HepG2 (cell line): Measurements from ENCODE around the gene CD300C. TPM values are rescaled to one million over a fixed set of nuclear protein-coding genes. Genes with fewer than 3 reads are reported as not detected.

Experiments used
- ATAC-seq: fragments of 200-7000 bp; cut with Tn5 transposase; 3 replicates; pipeline ENCODE4 v1.9.1; 2020; ENCODE audit warnings: mild to moderate bottlenecking, moderate library complexity
- BruUV-seq: library from RNA; stranded (reverse); fragments of 400-500 nt; replicated peaks from 2 replicates; lab custom pipeline; 2021; lab: Mats Ljungman, UMichigan
- CTCF ChIA-PET: fragments of 300-600 bp; formaldehyde crosslinking; extraction: SDS; loops from one replicate; lab custom pipeline; 2021; ENCODE audit warnings: low total read pairs, inconsistent platforms, low intra/inter-chr PET ratio; lab: Yijun Ruan, JAX
- POLR2A ChIA-PET: fragments of 350-600 bp; sonication (Branson Sonifier 250); formaldehyde crosslinking; loops from one replicate; lab custom pipeline; 2020; ENCODE audit warnings: antibody characterized with exemption, inconsistent platforms; lab: Yijun Ruan, JAX
- DNase-seq: peaks from one replicate; pipeline ENCODE4 v3.0.0-alpha.2; 2015; ENCODE audit warnings: low spot score
- FAIRE-seq: peaks from 3 replicates; lab custom pipeline; 2011; peaks lifted over from hg19 to GRCh38; lab: Jason Lieb, UNC
- H2AFZ ChIP-seq: one replicate; pipeline ENCODE4 v1.6.1; 2011; ENCODE audit warnings: low read length, inconsistent platforms
- H3K27ac ChIP-seq: fragments of 300-600 bp; 3 replicates; pipeline ENCODE4 v1.8.0; 2011; ENCODE audit warnings: mixed run types, mild to moderate bottlenecking, mixed read lengths, low read length, inconsistent platforms; ENCODE audit not compliant: insufficient read depth; ENCODE audit errors: extremely low read length
- H3K27me3 ChIP-seq, 2 experiments: fragments of 200-600 bp in 1 of 2; 2 replicates in 1 of 2; 3 replicates in 1 of 2; pipeline versions ENCODE4 v1.6.0 to v1.8.0; 2011; ENCODE audit warnings: low read length in 2 of 2, mild to moderate bottlenecking in 2 of 2, moderate library complexity in 2 of 2, inconsistent platforms in 1 of 2; ENCODE audit not compliant: insufficient read depth in 2 of 2, control insufficient read depth in 1 of 2
- H3K36me3 ChIP-seq, 2 experiments: fragments of 200-600 bp in 1 of 2; replicated peaks in 1 of 2; 2 replicates in 1 of 2; 3 replicates in 1 of 2; pipeline versions ENCODE4 v1.5.1 to v1.8.0; 2011; ENCODE audit warnings: low read length in 2 of 2, inconsistent platforms in 1 of 2; ENCODE audit not compliant: insufficient read depth in 2 of 2, control insufficient read depth in 1 of 2
- H3K4me1 ChIP-seq: 2 replicates; pipeline ENCODE4 v1.5.1; 2012; ENCODE audit warnings: low read length, inconsistent platforms; ENCODE audit not compliant: insufficient read depth
- H3K4me2 ChIP-seq: 2 replicates; pipeline ENCODE4 v1.6.0; 2011; ENCODE audit warnings: low read depth, low read length, inconsistent platforms
- H3K4me3 ChIP-seq, 3 experiments: fragments of 200-600 bp in 1 of 3; sonication (generic), shearing (Covaris generic) in 1 of 3; replicated peaks in 1 of 3; 2 replicates each; pipeline ENCODE4 v1.5.1; 2011 to 2016; ENCODE audit warnings: low read length in 3 of 3, inconsistent platforms in 2 of 3, low read depth in 2 of 3, mild to moderate bottlenecking in 2 of 3, control low read depth in 1 of 3, mixed read lengths in 1 of 3; ENCODE audit not compliant: insufficient read depth in 1 of 3
- H3K79me2 ChIP-seq: one replicate; pipeline ENCODE4 v1.6.1; 2011; ENCODE audit warnings: low read length, inconsistent platforms; ENCODE audit not compliant: insufficient read depth
- H3K9ac ChIP-seq: 2 replicates; pipeline ENCODE4 v1.6.0; 2011; ENCODE audit warnings: mild to moderate bottlenecking, low read depth, low read length, inconsistent platforms; ENCODE audit not compliant: insufficient read depth
- H3K9me3 ChIP-seq: 2 replicates; pipeline ENCODE4 v1.5.1; 2012; ENCODE audit warnings: mild to moderate bottlenecking, low read length
- H4K20me1 ChIP-seq: 2 replicates; pipeline ENCODE4 v1.6.0; 2011; ENCODE audit warnings: inconsistent platforms, mild to moderate bottlenecking, low read length, moderate library complexity; ENCODE audit not compliant: insufficient read depth
- CHD2 ChIP-seq: IDR thresholded peaks from 2 replicates; pipeline ENCODE4 v1.6.1; 2011; ENCODE audit warnings: low read depth, low read length, improper control_type of control experiment
- CSRNP2 ChIP-seq: sonication (generic); formaldehyde crosslinking; conservative IDR thresholded peaks from 2 replicates; pipeline ENCODE4 v1.8.0; 2022; ENCODE audit warnings: low read depth, missing genetic modification reagents
- DNMT3B ChIP-seq: conservative IDR thresholded peaks from 2 replicates; pipeline ENCODE4 v1.6.1; 2016; ENCODE audit warnings: missing biosample characterization, control low read depth
- FOXJ3 ChIP-seq: sonication (generic); formaldehyde crosslinking; IDR thresholded peaks from 2 replicates; pipeline ENCODE4 v1.4.0; 2020; ENCODE audit warnings: missing genetic modification reagents, mild to moderate bottlenecking, borderline replicate concordance
- FOXK1 ChIP-seq: sonication (generic); formaldehyde crosslinking; IDR thresholded peaks from 2 replicates; pipeline ENCODE4 v1.4.0; 2020; ENCODE audit warnings: low read depth, missing genetic modification reagents, borderline replicate concordance
- FOXO1 ChIP-seq: sonication (generic); formaldehyde crosslinking; IDR thresholded peaks from 2 replicates; pipeline ENCODE4 v1.4.0; 2020; ENCODE audit warnings: missing genetic modification reagents
- PCBP2 ChIP-seq: fragments of 200-400 bp; formaldehyde crosslinking; optimal IDR thresholded peaks from 2 replicates; pipeline ENCODE3; 2018; ENCODE audit warnings: low read length, low read depth; ENCODE audit not compliant: poor library complexity, severe bottlenecking
- RARA ChIP-seq: IDR thresholded peaks from 2 replicates; pipeline ENCODE4 v1.6.1; 2016; ENCODE audit warnings: missing genetic modification reagents, missing compliant biosample characterization
- SNAI1 ChIP-seq: sonication (generic); formaldehyde crosslinking; IDR thresholded peaks from 2 replicates; pipeline ENCODE4 v1.5.0; 2020; ENCODE audit warnings: mild to moderate bottlenecking, missing genetic modification reagents, borderline replicate concordance
- TFE3 ChIP-seq: IDR thresholded peaks from 2 replicates; pipeline ENCODE4 v1.6.1; 2016
- ZBTB26 ChIP-seq: IDR thresholded peaks from 2 replicates; pipeline ENCODE4 v1.6.1; 2016; ENCODE audit warnings: missing compliant biosample characterization, missing genetic modification reagents, borderline replicate concordance
- ZFP1 ChIP-seq: IDR thresholded peaks from 2 replicates; pipeline ENCODE4 v1.6.1; 2016
- ZNF230 ChIP-seq: sonication (generic); formaldehyde crosslinking; IDR thresholded peaks from 2 replicates; pipeline ENCODE4 v1.4.0; 2020; ENCODE audit warnings: mild to moderate bottlenecking, missing genetic modification reagents
- ZNF281 ChIP-seq: sonication (generic); formaldehyde crosslinking; IDR thresholded peaks from 2 replicates; pipeline ENCODE4 v1.4.0; 2020; ENCODE audit warnings: missing genetic modification reagents, borderline replicate concordance
- ZNF354B ChIP-seq: sonication (generic); formaldehyde crosslinking; IDR thresholded peaks from 2 replicates; pipeline ENCODE4 v1.8.0; 2022; ENCODE audit warnings: mild to moderate bottlenecking, missing genetic modification reagents
- ZNF598 ChIP-seq: sonication (generic); formaldehyde crosslinking; IDR thresholded peaks from 2 replicates; pipeline ENCODE4 v1.5.1; 2020; ENCODE audit warnings: mild to moderate bottlenecking, missing genetic modification reagents, borderline replicate concordance
- ZNF713 ChIP-seq: sonication (generic); formaldehyde crosslinking; IDR thresholded peaks from 2 replicates; pipeline ENCODE4 v1.4.0; 2020; ENCODE audit warnings: mild to moderate bottlenecking, missing genetic modification reagents
- ZNF773 ChIP-seq: sonication (generic); formaldehyde crosslinking; IDR thresholded peaks from 2 replicates; pipeline ENCODE4 v1.4.0; 2020; ENCODE audit warnings: missing genetic modification reagents, borderline replicate concordance
- in situ Hi-C: cut with HindIII; loops from 2 replicates; pipeline ENCODE4 v1.10.0; 2017; ENCODE audit warnings: low pct_unique_long_range_greater_than_20kb; ENCODE audit not compliant: extremely low pct_ligation_motif_present
- intact Hi-C: fragments of 100-400 bp; cut with micrococcal nuclease; formaldehyde crosslinking; loops from one replicate; pipeline ENCODE4 v1.10.0; 2022; ENCODE audit not compliant: unreplicated experiment
- polyA plus RNA-seq, 8 experiments: library from polyadenylated mRNA; depleted of rRNA in 3 of 8; stranded (reverse) in 7 of 8; unstranded in 1 of 8; fragments of >200 nt; fragmentation: Illumina TruSeq in 4 of 8; extraction: Trizol in 4 of 8; gene quantifications; 2 replicates each; pipeline versions ENCODE4 v1.2.1 to v1.2.3, GENCODE V29; 2011 to 2016; ENCODE audit warnings: low read depth in 4 of 8, missing spikeins in 1 of 8, mixed read lengths in 1 of 8; ENCODE audit not compliant: insufficient read depth in 1 of 8
- total RNA-seq, 5 experiments: library from RNA; depleted of rRNA; stranded (reverse); fragments of >200 nt; fragmentation: Illumina TruSeq; extraction: Trizol; gene quantifications; 2 replicates each; pipeline ENCODE4 v1.2.3, GENCODE V29; 2016; ENCODE audit warnings: low read depth in 1 of 5

CD300C gene
- total and polyA plus RNA-seq, 2 of the 13 experiments (the other 11 are each of a cell fraction or from before 2014, with no cell fraction given) = not detected

GRCh38 chr17:74512036-74512435 lies 33.9 kb downstream of the CD300C start (continued):
- TF ChIP-seq RARA (no peak), FOXO1 (CRISPR knock-in tag) (no peak), PCBP2 (no peak), ZNF230 (no peak), ZNF773 (no peak), FOXK1 (no peak), DNMT3B (no peak), FOXJ3 (CRISPR knock-in tag) (no peak)
- TF ChIP-seq, all 625 proteins: peak for 0

GRCh38 chr17:74508156-74508555 lies 37.8 kb downstream of the CD300C start:
- no peak for DNase-seq
- Histone ChIP-seq H3K79me2 (no peaks in the 10 kb centered on the region), H3K27ac (no peak overlapping the region), H3K9ac (no peak overlapping the region), H4K20me1 (no peaks in the 10 kb centered on the region), H2AFZ (no peak overlapping the region), H3K4me3 (no peak overlapping the region), H3K27me3 (peaks cover 0 to 6% of the 10 kb centered on the region in 2 experiments; a peak in 1 of 5 replicates), H3K4me2 (no peak overlapping the region), H3K9me3 (no peaks in the 10 kb centered on the region), H3K4me1 (no peaks in the 10 kb centered on the region), H3K36me3 (no peaks in the 10 kb centered on the region)
- no TSS peak for BruUV-seq
- FAIRE-seq = no peak
- intact Hi-C loops (no loop called here), in situ Hi-C loops (no loop called here)
- ATAC-seq = no peak
- no peak for TF ChIP-seq ZFP1 (CRISPR knock-in tag)
- TF ChIP-seq ZNF354B (CRISPR knock-in tag) = no peak
- TF ChIP-seq ZNF713 (CRISPR knock-in tag) = no peak
- TF ChIP-seq ZNF598 (CRISPR knock-in tag) = no peak
- TF ChIP-seq TFE3 (CRISPR knock-in tag) = no peak
- no peak for TF ChIP-seq CHD2
- no peak for TF ChIP-seq ZNF281 (CRISPR knock-in tag)
- TF ChIP-seq SNAI1 = no peak
- TF ChIP-seq CSRNP2 (CRISPR knock-in tag) = no peak
- no peak for TF ChIP-seq ZBTB26
- ChIA-PET CTCF (no interaction called here), POLR2A (no interaction called here)
